ENCODE measurements around the gene C11orf42.

DNA sequence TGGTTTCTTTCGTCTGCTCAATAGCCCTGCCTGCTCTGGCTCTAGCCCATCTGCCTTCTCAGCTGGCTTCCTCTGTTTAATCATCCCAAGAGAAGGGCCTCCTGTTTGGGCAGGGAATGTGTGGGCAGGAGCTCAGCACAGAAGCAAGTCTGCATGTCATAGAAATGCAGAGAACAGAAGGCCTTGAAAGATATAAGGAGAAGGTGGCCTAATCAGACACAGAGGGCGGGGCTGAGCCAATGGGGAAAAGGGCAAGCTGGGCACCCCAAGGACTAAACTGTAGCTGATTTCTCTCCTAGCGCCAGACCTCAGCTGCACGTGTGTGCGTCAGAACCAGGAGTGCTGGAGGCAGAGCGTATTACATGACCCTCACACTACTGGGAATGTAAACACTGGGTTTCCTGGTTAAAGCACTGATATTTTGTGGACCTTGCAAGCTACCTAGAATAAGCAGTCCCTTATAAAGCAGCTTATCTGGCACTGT, 46.7 kb downstream of the C11orf42 start:
- TF ChIP-seq POLR2AphosphoS5 (IDR thresholded peaks at IDR 0.05; ENCODE audit: low read depth, low read length) (no peak), TAF1 (IDR thresholded peaks at IDR 0.05; ENCODE audit: borderline replicate concordance, insufficient read depth, low read length) (no peak), SIN3A (IDR thresholded peaks at IDR 0.05; ENCODE audit: borderline replicate concordance, insufficient read depth, low read length) (no peak)
- TF ChIP-seq, protein P1, sequence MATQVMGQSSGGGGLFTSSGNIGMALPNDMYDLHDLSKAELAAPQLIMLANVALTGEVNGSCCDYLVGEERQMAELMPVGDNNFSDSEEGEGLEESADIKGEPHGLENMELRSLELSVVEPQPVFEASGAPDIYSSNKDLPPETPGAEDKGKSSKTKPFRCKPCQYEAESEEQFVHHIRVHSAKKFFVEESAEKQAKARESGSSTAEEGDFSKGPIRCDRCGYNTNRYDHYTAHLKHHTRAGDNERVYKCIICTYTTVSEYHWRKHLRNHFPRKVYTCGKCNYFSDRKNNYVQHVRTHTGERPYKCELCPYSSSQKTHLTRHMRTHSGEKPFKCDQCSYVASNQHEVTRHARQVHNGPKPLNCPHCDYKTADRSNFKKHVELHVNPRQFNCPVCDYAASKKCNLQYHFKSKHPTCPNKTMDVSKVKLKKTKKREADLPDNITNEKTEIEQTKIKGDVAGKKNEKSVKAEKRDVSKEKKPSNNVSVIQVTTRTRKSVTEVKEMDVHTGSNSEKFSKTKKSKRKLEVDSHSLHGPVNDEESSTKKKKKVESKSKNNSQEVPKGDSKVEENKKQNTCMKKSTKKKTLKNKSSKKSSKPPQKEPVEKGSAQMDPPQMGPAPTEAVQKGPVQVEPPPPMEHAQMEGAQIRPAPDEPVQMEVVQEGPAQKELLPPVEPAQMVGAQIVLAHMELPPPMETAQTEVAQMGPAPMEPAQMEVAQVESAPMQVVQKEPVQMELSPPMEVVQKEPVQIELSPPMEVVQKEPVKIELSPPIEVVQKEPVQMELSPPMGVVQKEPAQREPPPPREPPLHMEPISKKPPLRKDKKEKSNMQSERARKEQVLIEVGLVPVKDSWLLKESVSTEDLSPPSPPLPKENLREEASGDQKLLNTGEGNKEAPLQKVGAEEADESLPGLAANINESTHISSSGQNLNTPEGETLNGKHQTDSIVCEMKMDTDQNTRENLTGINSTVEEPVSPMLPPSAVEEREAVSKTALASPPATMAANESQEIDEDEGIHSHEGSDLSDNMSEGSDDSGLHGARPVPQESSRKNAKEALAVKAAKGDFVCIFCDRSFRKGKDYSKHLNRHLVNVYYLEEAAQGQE (IDR thresholded peaks at IDR 0.05; ENCODE audit: insufficient read depth in 1 of 2, low read depth in 2 of 2, low read length in 2 of 2), result no peak

Measured in PFSK-1 (cell line).